WTC11 (cell line): ENCODE data around the gene IRX4. TPM values are rescaled to one million over a fixed set of nuclear protein-coding genes. Genes with fewer than 3 reads are reported as not detected.

Source experiments
- ATAC-seq: fragments of 200-7000 bp; cut with Tn5 transposase; 2 replicates; pipeline ENCODE4 v1.10.0; 2021; ENCODE audit warnings: mild to moderate bottlenecking, moderate library complexity
- CTCF ChIA-PET: fragments of 300-600 bp; sonication (Branson Sonifier 250); formaldehyde crosslinking; loops from one replicate; lab custom pipeline; 2021; ENCODE audit warnings: antibody characterized with exemption; lab: Charles Lee
- POLR2A ChIA-PET: fragments of 350-600 bp; sonication (Branson Sonifier 250); formaldehyde crosslinking; loops from one replicate; lab custom pipeline; 2021; ENCODE audit warnings: antibody characterized with exemption; lab: Charles Lee
- DNase-seq: peaks from one replicate; pipeline ENCODE4 v3.0.0; 2021; ENCODE audit warnings: low spot score
- H3K27ac Mint-ChIP-seq: 2 replicates; pipeline ENCODE4 v1.8.0; 2021; ENCODE audit warnings: mixed read lengths
- H3K27me3 Mint-ChIP-seq: 2 replicates; pipeline ENCODE4 v1.8.0; 2021; ENCODE audit warnings: low read depth, mild to moderate bottlenecking, moderate library complexity, mixed read lengths
- H3K36me3 Mint-ChIP-seq: 2 replicates; pipeline ENCODE4 v1.8.0; 2021; ENCODE audit warnings: mixed read lengths
- H3K4me1 Mint-ChIP-seq: 2 replicates; pipeline ENCODE4 v1.8.0; 2022; ENCODE audit warnings: mixed read lengths
- H3K4me3 Mint-ChIP-seq: 2 replicates; pipeline ENCODE4 v1.8.0; 2021; ENCODE audit warnings: mild to moderate bottlenecking, moderate library complexity, mixed read lengths
- H3K9me3 Mint-ChIP-seq: 2 replicates; pipeline ENCODE4 v1.8.0; 2021; ENCODE audit warnings: mixed read lengths
- ATF2 ChIP-seq: sonication (generic); formaldehyde crosslinking; IDR thresholded peaks from 2 replicates; pipeline ENCODE4 v1.8.1; 2022; ENCODE audit warnings: low read depth, missing genetic modification reagents, borderline replicate concordance
- CREB1 ChIP-seq: sonication (generic); formaldehyde crosslinking; IDR thresholded peaks from 2 replicates; pipeline ENCODE4 v1.8.0; 2023; ENCODE audit warnings: mild to moderate bottlenecking, missing genetic modification reagents
- E2F1 ChIP-seq: sonication (generic); formaldehyde crosslinking; IDR thresholded peaks from 2 replicates; pipeline ENCODE4 v1.8.0; 2022; ENCODE audit warnings: mild to moderate bottlenecking, missing genetic modification reagents
- E2F5 ChIP-seq: sonication (generic); formaldehyde crosslinking; IDR thresholded peaks from 2 replicates; pipeline ENCODE4 v1.8.1; 2022; ENCODE audit warnings: mild to moderate bottlenecking, moderate library complexity, missing genetic modification reagents
- ELF4 ChIP-seq: sonication (generic); formaldehyde crosslinking; IDR thresholded peaks from 2 replicates; pipeline ENCODE4 v1.8.1; 2022; ENCODE audit warnings: low read depth, mild to moderate bottlenecking, moderate library complexity, missing genetic modification reagents
- ERG ChIP-seq: fragments of 250-450 bp; sonication (Bioruptor Pico); IDR thresholded peaks from 2 replicates; pipeline ENCODE4 v1.8.0; 2021; ENCODE audit warnings: mild to moderate bottlenecking
- ETV6 ChIP-seq: sonication (generic); formaldehyde crosslinking; IDR thresholded peaks from 2 replicates; pipeline ENCODE4 v1.8.1; 2022; ENCODE audit warnings: mild to moderate bottlenecking, missing genetic modification reagents
- FOXP1 ChIP-seq: sonication (generic); formaldehyde crosslinking; IDR thresholded peaks from 2 replicates; pipeline ENCODE4 v1.8.0; 2022; ENCODE audit warnings: missing genetic modification reagents, mild to moderate bottlenecking, moderate library complexity, borderline replicate concordance
- GTF2I ChIP-seq: fragments of 250-450 bp; sonication (Bioruptor Pico); conservative IDR thresholded peaks from 2 replicates; pipeline ENCODE4 v1.4.0; 2021; ENCODE audit warnings: mild to moderate bottlenecking
- JUN ChIP-seq: sonication (generic); formaldehyde crosslinking; IDR thresholded peaks from 2 replicates; pipeline ENCODE4 v1.8.0; 2023; ENCODE audit warnings: mild to moderate bottlenecking, missing genetic modification reagents
- MAX ChIP-seq: sonication (generic); formaldehyde crosslinking; IDR thresholded peaks from 2 replicates; pipeline ENCODE4 v1.8.0; 2022; ENCODE audit warnings: mild to moderate bottlenecking, missing genetic modification reagents
- MLX ChIP-seq: sonication (generic); formaldehyde crosslinking; IDR thresholded peaks from 2 replicates; pipeline ENCODE4 v1.8.1; 2023; ENCODE audit warnings: mild to moderate bottlenecking, missing genetic modification reagents, moderate library complexity
- NR2C2 ChIP-seq: sonication (generic); formaldehyde crosslinking; IDR thresholded peaks from 2 replicates; pipeline ENCODE4 v1.8.0; 2022; ENCODE audit warnings: mild to moderate bottlenecking, missing genetic modification reagents
- RORB ChIP-seq: fragments of 250-450 bp; sonication (Bioruptor Pico); IDR thresholded peaks from 2 replicates; pipeline ENCODE4 v1.9.0; 2021; ENCODE audit warnings: mild to moderate bottlenecking
- SMAD3 ChIP-seq: sonication (generic); formaldehyde crosslinking; IDR thresholded peaks from 2 replicates; pipeline ENCODE4 v1.8.0; 2022; ENCODE audit warnings: missing genetic modification reagents, mild to moderate bottlenecking, borderline replicate concordance
- STAT6 ChIP-seq: sonication (generic); formaldehyde crosslinking; conservative IDR thresholded peaks from 2 replicates; pipeline ENCODE4 v1.8.1; 2023; ENCODE audit warnings: mild to moderate bottlenecking, low read depth, missing genetic modification reagents, moderate library complexity
- TEAD4 ChIP-seq: sonication (generic); formaldehyde crosslinking; IDR thresholded peaks from 2 replicates; pipeline ENCODE4 v1.8.0; 2022; ENCODE audit warnings: mild to moderate bottlenecking, missing genetic modification reagents
- ZBTB21 ChIP-seq: sonication (generic); formaldehyde crosslinking; IDR thresholded peaks from 2 replicates; pipeline ENCODE4 v1.8.1; 2023; ENCODE audit warnings: mild to moderate bottlenecking, missing genetic modification reagents, borderline replicate concordance
- ZNF317 ChIP-seq: sonication (generic); formaldehyde crosslinking; IDR thresholded peaks from 2 replicates; pipeline ENCODE4 v1.8.1; 2023; ENCODE audit warnings: low read depth, mild to moderate bottlenecking, moderate library complexity, missing genetic modification reagents, borderline replicate concordance
- total RNA-seq: library from RNA; stranded (reverse); gene quantifications from 3 replicates; pipeline ENCODE4 v1.2.3, GENCODE V29; 2021

IRX4 gene
- total RNA-seq, 1 experiment from 2014 or later = 9.0 TPM

- no peak overlapping the region for H3K4me3 Mint-ChIP-seq
- H3K4me1 Mint-ChIP-seq = peaks cover 10% of the 10 kb centered on the region
- H3K27me3 Mint-ChIP-seq = peaks cover 37% of the 10 kb centered on the region
- DNase-seq (no peak), ATAC-seq (no peak)
- ChIA-PET CTCF (interaction anchor here (1.0 kb wide), 1 partner anchor 8 kb away, joined by 4 read pairs; no protein-coding TSS in a partner anchor), POLR2A (no interaction called here)
- no peak overlapping the region for H3K27ac Mint-ChIP-seq
- H3K9me3 Mint-ChIP-seq = no peaks in the 10 kb centered on the region
- TF ChIP-seq ZBTB21 (CRISPR knock-in tag) (no peak), GTF2I (CRISPR knock-in tag) (no peak), NR2C2 (CRISPR knock-in tag) (no peak), TEAD4 (CRISPR knock-in tag) (no peak), CREB1 (CRISPR knock-in tag) (no peak), MLX (CRISPR knock-in tag) (no peak), ETV6 (CRISPR knock-in tag) (no peak)
- no peaks in the 10 kb centered on the region for H3K36me3 Mint-ChIP-seq
These were observed 11.0 kb upstream of the IRX4 start for GRCh38 chr5:1893754-1894153.

- ATAC-seq (no peak), DNase-seq (no peak)
- CTCF ChIA-PET = no interaction called here
- POLR2A ChIA-PET = no interaction called here
- TF ChIP-seq SMAD3 (CRISPR knock-in tag) (no peak), ELF4 (CRISPR knock-in tag) (no peak), JUN (no peak), MAX (no peak), ZNF317 (CRISPR knock-in tag) (no peak)
- TF ChIP-seq, all 79 proteins: peak for 0
- Mint-ChIP-seq H3K9me3 (no peaks in the 10 kb centered on the region), H3K4me1 (peaks cover 15% of the 10 kb centered on the region), H3K27me3 (peaks cover 46% of the 10 kb centered on the region), H3K4me3 (no peak overlapping the region), H3K36me3 (no peaks in the 10 kb centered on the region), H3K27ac (no peak overlapping the region)
These were observed 10.1 kb upstream of the IRX4 start for GRCh38 chr5:1892685-1893445.

GRCh38 chr5:1892211-1892610, 9.5 kb upstream of the IRX4 start:
- no peaks in the 10 kb centered on the region for H3K36me3 Mint-ChIP-seq
- no peak overlapping the region for H3K4me3 Mint-ChIP-seq
- H3K4me1 Mint-ChIP-seq = peaks cover 15% of the 10 kb centered on the region
- H3K27ac Mint-ChIP-seq = no peak overlapping the region
- H3K27me3 Mint-ChIP-seq = peaks cover 52% of the 10 kb centered on the region
- ChIA-PET POLR2A (no interaction called here), CTCF (no interaction called here)
- ATAC-seq (no peak), DNase-seq (no peak)
- H3K9me3 Mint-ChIP-seq = no peaks in the 10 kb centered on the region
- TF ChIP-seq RORB (CRISPR knock-in tag) (no peak), E2F5 (no peak), STAT6 (no peak), ERG (CRISPR knock-in tag) (no peak), GTF2I (CRISPR knock-in tag) (no peak), FOXP1 (no peak), MLX (CRISPR knock-in tag) (no peak), E2F1 (no peak), ATF2 (no peak)
